Limb (tissue), 2 donors: Measurements from ENCODE around the gene NTRK3.

Source experiments
- DNase-seq, 2 donors: peaks; one replicate each; pipeline ENCODE4 v3.0.0-alpha.2; 2016; ENCODE audit errors: extremely low spot score in 2 of 2

NTRK3 gene

GRCh38 chr15:88232771-88233201 is 23.8 kb downstream of the NTRK3 start:
- DNase-seq, result no peak

- no peak for DNase-seq
Observed at GRCh38 chr15:88231909-88232644, 24.5 kb downstream of the NTRK3 start.

GRCh38 chr15:88230823-88231222 is 25.7 kb downstream of the NTRK3 start:
- no peak for DNase-seq

GRCh38 chr15:88225461-88225860 is 31.1 kb downstream of the NTRK3 start:
- DNase-seq, result no peak

GRCh38 chr15:88223084-88223483 is 33.5 kb downstream of the NTRK3 start:
- no peak for DNase-seq

- DNase-seq, result no peak
Observed at GRCh38 chr15:88221836-88222235, 34.7 kb downstream of the NTRK3 start.

GRCh38 chr15:88220443-88221335 is 35.9 kb downstream of the NTRK3 start:
- DNase-seq, result no peak

GRCh38 chr15:88219623-88220022 is 36.9 kb downstream of the NTRK3 start:
- DNase-seq, result no peak

- DNase-seq, result no peak
Observed at GRCh38 chr15:88218557-88219221, 37.9 kb downstream of the NTRK3 start.

- no peak for DNase-seq
Observed at GRCh38 chr15:88215066-88215648, 41.4 kb downstream of the NTRK3 start.

- no peak for DNase-seq
Observed at GRCh38 chr15:88209111-88209510, 47.4 kb downstream of the NTRK3 start.

GRCh38 chr15:88208396-88208795 is 48.1 kb downstream of the NTRK3 start:
- no peak for DNase-seq

- DNase-seq, result no peak
Observed at GRCh38 chr15:88207565-88207964, 49.0 kb downstream of the NTRK3 start.

GRCh38 chr15:88204584-88204983 is 52.0 kb downstream of the NTRK3 start:
- no peak for DNase-seq

- peak in 1 of 2 donors; percentile 21 for DNase-seq
Observed at GRCh38 chr15:88202231-88202630, 54.3 kb downstream of the NTRK3 start.

- no peak for DNase-seq
Observed at GRCh38 chr15:88201207-88201606, 55.3 kb downstream of the NTRK3 start.

GRCh38 chr15:88196961-88197360 is 59.6 kb downstream of the NTRK3 start:
- DNase-seq, result no peak

GRCh38 chr15:88194162-88194561 is 62.4 kb downstream of the NTRK3 start:
- no peak for DNase-seq

- no peak for DNase-seq
Observed at GRCh38 chr15:88193415-88193814, 63.1 kb downstream of the NTRK3 start.

GRCh38 chr15:88191812-88192165 is 64.8 kb downstream of the NTRK3 start:
- DNase-seq, result no peak

- no peak for DNase-seq
Observed at GRCh38 chr15:88190232-88190631, 66.3 kb downstream of the NTRK3 start.

- no peak for DNase-seq
Observed at GRCh38 chr15:88188300-88188699, 68.2 kb downstream of the NTRK3 start.
